ENCODE data around the gene WNT2B.
A peak's percentile ranks its signal among the peaks of the same experiment; 100 is the strongest.

Gene WNT2B

DNA sequence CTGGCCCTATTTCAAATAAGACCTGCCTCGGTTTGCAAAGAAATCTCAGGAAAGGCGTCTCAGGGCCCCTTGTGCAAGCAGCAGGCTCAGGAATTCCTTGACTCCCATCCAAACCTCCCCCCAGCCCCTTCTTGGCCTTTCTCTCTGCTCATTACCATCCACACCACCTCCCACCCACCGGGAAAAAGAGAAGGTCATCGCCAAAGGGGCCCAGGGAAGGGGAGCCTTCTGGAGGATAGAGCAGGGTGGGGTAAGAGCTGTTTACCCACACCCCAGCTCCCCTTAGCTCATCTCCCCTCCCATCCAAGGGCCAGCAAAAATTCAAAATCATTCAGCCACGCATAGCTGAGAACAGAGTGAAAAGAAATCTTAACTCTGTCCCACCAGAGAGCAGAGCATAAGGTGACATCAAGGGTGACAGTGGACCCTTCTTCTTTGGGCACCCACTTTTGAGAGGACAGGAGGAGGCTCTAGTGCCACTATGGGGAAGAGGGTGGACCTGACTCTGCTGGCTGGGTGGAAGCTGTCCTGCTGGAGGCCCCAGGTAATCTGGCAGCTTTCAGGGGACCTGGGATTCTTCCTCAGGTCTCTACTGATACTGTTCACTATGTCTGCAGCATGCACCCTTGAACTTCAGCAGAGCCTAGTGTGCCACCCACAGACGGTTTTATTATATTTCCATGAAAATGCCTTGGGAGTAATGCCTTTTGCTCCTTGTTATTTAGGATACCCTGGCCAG is 3.9 kb upstream of the WNT2B start:
- DNase-seq (ENCODE audit: low read depth), result no peak

DNA sequence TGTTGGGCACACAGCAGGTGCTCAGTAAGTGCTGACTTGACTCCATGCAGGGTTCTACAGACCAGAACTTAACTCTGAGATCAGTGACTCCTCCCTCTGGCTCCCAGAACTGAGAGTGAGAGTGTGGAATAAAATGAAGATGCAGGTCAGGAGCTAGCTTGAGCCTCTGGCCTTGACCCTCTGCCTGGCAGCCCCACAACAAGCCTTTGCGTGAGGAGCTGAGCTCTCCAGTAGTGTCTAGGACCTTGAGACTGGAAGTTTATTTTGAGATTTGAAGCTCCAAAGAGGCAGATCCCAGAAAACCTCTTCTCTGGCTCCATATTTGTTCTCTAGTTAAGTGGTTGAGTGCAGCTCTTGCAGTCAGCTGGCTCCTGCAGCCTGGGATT is 3.4 kb upstream of the WNT2B start:
- DNase-seq (ENCODE audit: low read depth), result no peak

DNA sequence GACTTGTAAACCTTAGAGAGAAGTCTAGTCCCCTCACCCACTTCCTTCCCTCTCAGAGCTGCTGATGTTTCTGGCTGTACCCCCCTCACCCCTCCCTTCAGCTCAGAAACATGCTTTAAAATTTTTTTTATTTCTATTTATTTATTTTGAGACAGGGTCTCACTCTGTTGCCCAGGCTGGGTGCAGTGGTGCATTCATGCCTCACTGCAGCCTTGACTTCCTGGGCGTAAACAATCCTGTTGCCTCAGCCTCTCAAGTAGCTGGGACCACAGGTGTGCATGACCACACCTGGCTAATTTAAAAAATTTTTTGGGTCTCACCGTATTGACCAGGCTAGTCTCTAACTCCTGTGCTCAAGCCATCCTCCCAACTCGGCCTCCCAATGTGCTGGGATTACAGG is 2.9 kb upstream of the WNT2B start:
- no peak for DNase-seq (ENCODE audit: low read depth)

DNA sequence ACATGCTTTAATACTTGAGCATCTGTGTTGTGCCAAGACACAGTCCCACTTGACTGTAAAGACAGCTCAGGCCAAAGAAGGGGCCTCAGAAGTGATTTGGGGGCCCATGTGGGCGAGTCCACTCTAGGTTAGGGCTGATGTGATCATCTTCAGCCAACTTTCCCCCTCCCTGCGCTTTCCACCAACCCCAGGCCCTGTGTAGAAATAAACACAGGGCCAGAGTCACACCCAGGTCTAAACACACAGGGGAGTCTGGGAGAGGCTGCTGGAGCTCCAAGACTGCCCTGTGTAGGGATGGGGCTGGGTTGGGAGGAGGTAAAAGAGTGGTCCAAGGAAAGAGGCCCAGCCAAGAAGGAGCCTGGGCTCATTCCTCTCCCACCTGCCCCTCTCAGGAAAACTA is 2.5 kb upstream of the WNT2B start:
- no peak for DNase-seq (ENCODE audit: low read depth)

DNA sequence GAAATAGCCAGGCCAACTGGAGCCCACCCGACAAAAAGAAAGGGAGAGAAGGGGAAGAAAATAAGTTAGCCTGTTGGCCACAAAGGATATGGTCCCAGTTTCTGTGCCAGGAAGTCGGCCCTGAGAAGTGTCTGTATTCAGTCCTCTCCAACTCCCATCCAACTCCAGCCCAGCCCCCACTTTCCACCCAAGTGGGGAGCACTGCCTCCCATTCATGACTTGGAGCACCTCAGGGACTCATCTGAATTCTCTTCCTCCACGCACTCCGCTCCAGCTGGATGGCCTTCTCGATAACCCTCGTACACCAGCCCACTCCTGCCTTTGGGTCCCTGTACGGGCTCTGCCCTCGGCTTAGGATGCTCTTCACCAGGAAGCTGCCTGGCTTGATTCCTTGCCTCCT is 2.0 kb upstream of the WNT2B start:
- DNase-seq (ENCODE audit: low read depth), result no peak

DNA sequence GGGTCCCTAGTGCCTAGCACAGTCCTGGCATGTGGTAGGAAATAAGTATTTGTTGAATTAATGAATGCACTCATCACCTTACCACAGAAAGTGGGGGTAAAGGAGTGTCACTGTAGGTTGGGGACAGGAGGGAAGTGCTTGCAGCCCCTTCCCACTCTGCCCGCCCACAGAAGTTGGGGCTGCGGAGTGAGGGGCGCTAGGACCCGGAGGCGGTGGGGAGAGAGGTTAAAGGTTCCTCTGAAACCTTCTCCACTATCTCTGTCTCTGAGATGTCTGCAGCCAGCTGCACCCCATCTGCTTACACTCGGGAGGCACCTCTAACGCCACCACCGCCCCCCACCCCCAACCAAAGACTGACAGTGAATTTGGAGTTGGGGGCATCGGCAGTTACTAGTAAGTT is 1.4 kb upstream of the WNT2B start:
- no peak for DNase-seq (ENCODE audit: low read depth)

DNA sequence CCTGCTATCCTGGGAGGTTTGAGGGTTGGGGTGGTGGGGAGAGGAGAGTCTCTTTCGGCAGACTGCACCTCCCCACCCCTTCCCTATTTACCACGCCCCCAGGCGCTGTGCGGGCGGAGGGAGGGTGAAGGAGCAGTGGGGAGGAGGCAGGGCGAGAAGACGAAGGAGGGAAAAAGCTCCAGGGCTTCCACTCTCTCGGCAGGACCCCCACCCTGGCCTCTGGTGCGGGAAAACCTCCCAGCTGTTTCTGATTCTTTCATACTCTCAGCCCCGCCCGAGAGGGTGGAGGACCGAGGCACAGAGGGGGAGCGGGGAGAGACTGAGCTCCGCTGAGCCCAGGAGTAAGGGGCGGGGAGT is 866 bp upstream of the WNT2B start:
- peak; percentile 28 for DNase-seq (ENCODE audit: low read depth)

DNA sequence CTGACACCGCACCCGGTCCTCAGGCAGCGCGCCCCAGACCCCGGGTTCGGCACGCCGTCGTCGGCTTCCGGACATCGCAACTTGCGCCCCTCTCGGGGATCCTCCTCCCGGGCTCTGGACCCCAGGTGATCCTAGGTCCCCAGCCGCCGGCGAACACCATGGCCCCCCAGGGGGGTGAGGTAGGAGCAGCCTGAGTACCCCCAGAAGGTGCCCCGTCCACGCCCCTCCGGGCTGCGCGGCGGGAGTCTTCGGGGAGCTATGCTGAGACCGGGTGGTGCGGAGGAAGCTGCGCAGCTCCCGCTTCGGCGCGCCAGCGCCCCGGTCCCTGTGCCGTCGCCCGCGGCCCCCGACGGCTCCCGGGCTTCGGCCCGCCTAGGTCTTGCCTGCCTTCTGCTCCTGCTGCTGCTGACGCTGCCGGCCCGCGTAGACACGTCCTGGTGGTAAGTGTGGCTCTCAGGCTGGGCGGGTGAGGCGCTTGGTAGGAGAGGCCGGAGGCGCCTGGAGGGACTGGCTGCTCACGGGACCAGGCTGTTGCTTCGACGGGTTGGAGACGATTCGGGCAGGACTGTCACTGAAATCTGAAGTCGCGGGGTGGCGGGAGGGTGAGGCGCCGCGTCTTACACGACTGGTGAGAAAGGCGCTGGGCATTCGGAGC is 367 bp downstream of the WNT2B start:
- DNase-seq (ENCODE audit: low read depth), result no peak

DNA sequence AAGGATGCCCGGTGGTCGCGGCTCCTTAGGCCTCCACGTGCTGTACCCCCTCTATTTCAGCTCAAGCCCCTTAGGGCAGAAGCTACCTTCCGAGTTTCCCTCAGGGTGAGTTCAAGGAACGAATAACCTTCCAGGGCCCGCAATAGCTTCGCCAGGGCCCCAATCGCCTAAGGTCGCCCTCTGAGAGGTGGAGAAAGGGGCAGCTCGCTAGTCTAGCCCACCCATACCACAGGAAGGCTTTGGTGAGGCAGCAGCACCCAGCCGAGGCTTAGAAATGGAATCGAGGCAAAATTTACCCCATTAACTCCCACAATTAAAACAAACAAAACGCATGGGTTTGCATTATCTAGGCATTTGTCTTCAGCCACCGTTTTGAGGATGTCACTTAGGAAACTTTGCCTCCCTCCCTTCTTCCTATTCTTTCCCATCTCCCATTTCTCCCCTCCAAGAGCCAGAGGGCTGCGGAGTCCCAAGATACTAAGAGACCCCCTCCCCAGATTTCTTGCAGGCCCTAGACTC is 954 bp downstream of the WNT2B start:
- DNase-seq (ENCODE audit: low read depth), result no peak

DNA sequence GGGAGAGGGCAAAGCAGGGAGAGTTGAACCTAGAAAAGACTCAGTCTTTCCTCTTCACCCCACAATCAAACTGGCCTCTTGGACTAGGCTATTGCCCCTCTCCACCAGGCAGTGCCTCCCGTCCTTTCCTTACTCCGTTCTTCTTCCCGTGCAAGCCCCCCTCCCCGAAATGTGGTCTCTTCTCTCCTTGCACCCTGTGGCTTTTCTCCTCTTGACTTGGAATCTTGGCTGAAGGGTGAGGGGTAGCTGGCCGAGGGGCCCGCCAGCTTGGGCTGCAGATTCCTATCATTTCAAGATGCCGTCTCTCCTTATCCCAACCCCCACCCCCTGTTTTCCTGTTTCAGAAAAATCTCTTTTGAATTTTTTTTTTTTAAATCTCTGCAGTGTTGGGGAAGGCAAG is 1.6 kb downstream of the WNT2B start:
- DNase-seq (ENCODE audit: low read depth), result no peak

DNA sequence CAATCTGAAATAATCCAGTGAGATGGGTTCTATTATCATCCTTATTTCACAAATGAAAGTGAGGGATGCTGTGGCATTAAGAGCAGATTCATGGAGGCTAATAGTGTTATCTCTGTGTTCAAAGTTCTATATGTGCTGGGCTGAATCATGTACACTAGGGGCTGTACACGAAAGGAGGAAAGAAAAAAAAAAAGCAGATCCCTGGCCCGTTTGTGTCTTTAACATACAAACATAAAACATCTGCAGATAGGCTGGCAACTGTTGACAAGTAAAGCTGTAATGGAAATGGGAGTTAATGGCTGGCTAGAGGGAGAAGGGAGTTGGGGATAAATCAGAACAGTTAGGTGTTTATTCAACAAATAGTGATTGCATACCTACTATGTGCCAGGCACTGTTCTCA is 3.1 kb downstream of the WNT2B start:
- no peak for DNase-seq (ENCODE audit: low read depth)

DNA sequence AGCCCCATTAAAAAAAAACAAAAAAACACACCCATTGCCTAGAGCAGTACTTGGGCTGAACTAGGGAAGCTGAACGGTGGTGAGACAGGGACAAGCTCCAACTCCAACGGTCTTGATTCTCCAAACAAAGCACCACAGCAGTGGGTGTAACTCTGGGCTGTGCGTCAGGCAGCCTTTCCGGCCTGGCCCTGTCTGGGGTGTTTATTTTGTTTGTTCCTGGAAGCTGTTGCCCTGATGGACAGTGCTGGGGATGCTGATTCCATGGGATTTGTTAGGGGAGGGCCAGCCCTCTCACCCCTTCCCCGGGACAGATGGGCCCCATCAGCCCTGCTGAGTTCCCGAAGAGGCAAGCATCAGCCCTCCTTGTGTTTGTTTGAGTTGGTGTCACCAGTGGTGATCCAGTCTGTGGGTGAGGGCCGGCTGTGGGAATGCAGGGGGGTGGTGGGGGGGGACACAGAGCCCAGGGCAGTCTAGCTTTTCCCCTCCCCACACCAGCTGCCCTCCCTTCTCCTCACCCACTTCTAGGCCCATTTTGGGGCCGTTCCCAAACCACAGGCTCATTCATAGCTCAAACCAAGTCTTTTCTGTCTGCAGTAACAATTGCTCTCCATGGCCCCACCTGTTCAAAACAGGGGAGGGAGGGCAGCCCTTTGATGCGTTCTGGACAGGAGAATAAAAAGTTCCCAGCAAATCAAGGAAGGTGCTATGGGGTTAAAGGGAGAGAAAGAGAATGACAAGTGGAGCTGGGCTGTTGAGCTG is 4.5 kb downstream of the WNT2B start:
- DNase-seq (ENCODE audit: low read depth), result peak; percentile 74

DNA sequence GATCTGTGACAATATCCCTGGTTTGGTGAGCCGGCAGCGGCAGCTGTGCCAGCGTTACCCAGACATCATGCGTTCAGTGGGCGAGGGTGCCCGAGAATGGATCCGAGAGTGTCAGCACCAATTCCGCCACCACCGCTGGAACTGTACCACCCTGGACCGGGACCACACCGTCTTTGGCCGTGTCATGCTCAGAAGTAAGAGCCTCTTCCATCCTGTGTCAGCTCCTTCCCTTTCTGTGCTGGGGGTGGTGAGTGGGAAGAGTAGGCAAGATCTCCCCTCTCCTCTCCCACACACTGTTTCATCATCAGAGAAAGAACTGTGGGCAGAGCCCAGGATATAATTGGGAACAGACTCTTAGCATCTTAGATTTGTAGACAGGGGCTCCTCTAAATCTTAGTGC is 6.1 kb downstream of the WNT2B start:
- DNase-seq (ENCODE audit: low read depth), result no peak

DNA sequence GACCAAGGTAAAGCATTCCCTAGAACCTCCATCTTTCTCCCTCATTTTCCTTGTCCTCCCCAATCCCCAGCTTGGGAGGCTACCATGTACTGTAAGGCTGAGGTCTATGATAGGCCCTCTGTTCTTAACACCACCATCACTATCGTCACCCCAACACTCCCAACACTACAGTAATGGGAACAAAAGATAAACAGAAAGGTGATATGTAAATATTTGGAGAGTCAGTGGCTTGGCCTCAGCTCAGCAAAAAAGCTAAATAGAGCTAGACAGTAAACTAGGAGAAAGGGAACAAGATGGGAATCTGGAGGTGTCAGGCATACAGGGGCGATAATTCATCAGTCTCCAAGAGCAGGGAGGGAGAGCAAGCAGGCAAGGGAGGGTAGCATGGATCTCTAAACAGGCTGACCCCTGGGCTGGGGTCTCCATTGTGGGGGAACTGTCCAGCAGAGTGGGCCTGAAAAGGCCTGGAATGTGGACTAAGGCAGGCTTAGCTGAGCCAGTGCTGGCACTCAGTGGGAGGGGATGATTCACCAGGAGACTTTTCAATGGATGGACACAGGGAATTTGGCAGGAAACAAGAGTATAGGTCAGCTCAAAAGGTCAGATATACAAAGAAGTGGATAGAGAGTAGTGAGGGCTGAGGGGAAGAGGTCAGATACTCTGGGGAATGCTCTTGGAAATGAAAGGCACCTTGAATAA is 6.7 kb downstream of the WNT2B start:
- peak; percentile 84 for DNase-seq (ENCODE audit: low read depth)

DNA sequence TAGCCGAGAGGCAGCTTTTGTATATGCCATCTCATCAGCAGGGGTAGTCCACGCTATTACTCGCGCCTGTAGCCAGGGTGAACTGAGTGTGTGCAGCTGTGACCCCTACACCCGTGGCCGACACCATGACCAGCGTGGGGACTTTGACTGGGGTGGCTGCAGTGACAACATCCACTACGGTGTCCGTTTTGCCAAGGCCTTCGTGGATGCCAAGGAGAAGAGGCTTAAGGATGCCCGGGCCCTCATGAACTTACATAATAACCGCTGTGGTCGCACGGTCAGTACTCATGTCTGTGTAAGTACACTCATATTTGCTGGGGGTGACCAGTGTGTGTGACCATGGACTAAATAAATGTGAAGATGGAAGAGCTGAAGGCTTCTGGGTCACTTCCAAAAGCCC is 7.4 kb downstream of the WNT2B start:
- no peak for DNase-seq (ENCODE audit: low read depth)

DNA sequence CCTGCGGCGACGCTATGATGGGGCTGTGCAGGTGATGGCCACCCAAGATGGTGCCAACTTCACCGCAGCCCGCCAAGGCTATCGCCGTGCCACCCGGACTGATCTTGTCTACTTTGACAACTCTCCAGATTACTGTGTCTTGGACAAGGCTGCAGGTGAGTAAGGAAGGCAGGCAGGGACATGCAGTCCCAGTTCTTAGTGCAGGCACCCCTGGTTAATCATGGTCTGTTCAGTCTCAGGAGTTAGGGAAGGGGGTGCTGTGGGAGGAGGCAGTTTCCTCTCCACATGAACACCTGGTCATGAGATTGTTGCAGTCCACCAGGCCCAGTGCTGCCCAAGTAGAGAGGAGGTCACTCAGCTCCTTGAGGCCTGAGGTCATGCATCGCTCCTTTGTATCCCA is 8.5 kb downstream of the WNT2B start:
- no peak for DNase-seq (ENCODE audit: low read depth)

DNA sequence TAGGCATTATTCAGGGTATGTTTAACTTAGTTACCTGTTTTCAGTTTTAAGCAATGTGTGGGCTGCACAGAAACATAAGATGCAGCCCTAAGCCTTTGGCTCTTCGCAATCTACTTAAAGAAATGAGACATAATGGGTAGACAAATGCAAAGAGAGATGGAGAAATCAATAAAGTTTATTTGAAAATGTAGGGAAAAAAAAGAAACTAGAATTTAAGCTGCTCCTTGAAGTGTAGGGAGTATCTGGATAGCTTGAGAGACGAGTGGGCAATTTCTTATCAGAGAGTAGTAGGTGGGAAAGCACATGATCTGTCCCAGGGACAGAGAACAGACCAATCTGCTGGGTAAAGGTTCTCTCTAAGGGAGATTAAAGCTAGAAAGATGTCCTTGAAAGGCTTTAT is 8.9 kb downstream of the WNT2B start:
- DNase-seq (ENCODE audit: low read depth), result no peak

DNA sequence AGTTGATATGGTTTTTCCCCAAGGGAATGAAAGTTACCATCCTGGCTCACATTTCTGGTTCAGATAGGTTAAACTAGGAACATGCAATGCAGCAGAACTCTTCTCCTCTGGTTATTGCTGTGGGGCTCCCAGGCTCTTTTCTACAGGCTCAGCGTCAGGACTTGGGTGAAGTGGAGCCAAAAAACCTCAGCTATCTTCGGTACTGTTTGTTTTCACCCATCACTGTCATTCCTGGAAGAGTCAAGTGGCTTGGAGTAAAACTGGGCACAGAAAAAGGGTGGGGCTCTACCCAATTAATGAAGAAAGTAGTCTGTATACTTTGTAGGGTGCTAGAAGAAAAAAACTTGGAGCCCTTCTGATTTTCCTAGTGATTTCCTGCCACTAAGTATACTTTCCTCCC is 9.4 kb downstream of the WNT2B start:
- no peak for DNase-seq (ENCODE audit: low read depth)

DNA sequence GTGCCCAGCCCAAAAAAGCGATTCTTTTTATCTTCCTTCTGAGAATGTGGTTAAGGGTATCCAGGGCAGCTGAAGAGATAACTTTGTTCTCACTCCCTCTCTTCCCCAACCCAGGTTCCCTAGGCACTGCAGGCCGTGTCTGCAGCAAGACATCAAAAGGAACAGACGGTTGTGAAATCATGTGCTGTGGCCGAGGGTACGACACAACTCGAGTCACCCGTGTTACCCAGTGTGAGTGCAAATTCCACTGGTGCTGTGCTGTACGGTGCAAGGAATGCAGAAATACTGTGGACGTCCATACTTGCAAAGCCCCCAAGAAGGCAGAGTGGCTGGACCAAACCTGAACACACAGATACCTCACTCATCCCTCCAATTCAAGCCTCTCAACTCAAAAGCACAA is 11.4 kb downstream of the WNT2B start:
- peak; percentile 16 for DNase-seq (ENCODE audit: low read depth)

DNA sequence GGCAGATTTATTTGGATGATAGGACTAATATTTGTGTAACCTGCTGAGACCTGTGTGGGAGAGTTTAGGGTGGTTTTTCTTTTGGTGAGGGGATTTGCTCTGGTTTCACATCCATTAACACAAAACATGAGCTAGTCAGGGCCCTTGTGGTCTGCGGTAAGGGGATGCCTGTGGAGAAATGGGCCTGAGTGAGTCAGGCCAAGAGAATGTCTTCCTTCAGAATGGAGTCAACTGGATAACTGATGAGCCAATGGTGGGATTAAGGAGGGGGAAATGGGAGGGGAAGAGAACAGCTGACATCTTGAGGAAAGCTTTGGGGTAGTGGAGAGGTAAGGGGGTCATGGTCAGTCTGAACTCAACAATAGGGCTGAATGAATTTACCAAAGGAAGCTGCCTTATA is 13.9 kb downstream of the WNT2B start:
- DNase-seq (ENCODE audit: low read depth), result peak; percentile 96

DNA sequence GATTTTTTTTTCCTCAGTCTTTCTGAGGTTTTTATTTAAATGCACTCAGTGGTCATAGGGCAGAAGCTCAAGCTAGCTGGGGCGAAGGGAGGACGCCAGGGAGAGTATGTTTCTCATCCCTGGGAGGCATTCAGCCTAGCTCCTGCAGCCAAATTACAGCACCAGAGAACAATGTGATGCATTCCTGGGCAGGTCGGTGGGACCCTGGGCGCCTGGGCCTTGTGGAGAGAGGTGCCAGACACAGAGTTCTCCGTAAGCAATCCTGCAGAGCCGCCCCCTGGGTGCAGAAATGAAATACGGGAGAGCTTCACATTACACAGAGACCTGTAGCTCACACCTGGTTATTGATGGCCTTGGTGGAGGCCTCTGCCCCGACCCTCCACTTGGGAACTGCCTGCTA is 15.5 kb downstream of the WNT2B start:
- peak; percentile 87 for DNase-seq (ENCODE audit: low read depth)

DNA sequence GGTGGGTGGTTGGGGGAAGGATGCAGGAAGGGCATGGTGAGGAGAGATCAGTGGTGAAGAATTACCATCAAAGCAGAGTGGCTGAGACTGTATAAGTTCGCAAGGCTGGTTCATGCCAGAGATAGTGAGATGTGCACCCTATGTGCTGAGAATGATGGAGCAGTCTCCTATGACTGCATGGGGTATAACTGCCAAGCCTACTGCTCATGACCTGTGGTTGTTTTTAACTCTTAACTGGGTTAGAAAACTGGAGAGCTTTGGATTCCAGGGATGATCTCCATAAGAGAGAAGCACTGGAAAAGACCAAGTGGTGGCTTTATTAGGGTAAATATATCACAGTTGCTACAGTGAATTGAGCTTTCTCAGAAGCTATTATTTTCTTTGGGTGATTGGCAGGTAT is 16.2 kb downstream of the WNT2B start:
- peak; percentile 45 for DNase-seq (ENCODE audit: low read depth)
